ENCODE results near the gene CYLD. TPM values are rescaled to one million over a fixed set of nuclear protein-coding genes. Genes with fewer than 3 reads are reported as not detected.

CYLD gene
- total and polyA plus RNA-seq, 7 donors = 7.9 to 45.3 (median 29.6) TPM

GRCh38 chr16:50709980-50710379 is 31.9 kb upstream of the CYLD start:
- no peak for TF ChIP-seq POLR2A (IDR thresholded peaks at IDR 0.05)
- TF ChIP-seq CTCF (IDR thresholded peaks at IDR 0.05) = no peak
- TF ChIP-seq POLR2AphosphoS5 (IDR thresholded peaks at IDR 0.05) = no peak
- no peak for TF ChIP-seq EP300 (IDR thresholded peaks at IDR 0.05)
- Histone ChIP-seq H3K27me3 (no peaks in the 10 kb centered on the region), H3K36me3 (no peaks in the 10 kb centered on the region), H3K27ac (no peak overlapping the region), H3K4me3 (no peak overlapping the region), H3K4me1 (peaks cover 0 to 14% (median 10%) of the 10 kb centered on the region in 4 donors), H3K9me3 (no peaks in the 10 kb centered on the region)
- 91 to 92% methylated on average over 5 of the region's 5 CpGs for WGBS, 2 donors
- no peak for DNase-seq
- intact Hi-C loops (cut with DNase I) = no loop called here

GRCh38 chr16:50711040-50711439 is 30.8 kb upstream of the CYLD start:
- Histone ChIP-seq H3K27me3 (no peaks in the 10 kb centered on the region), H3K9me3 (no peaks in the 10 kb centered on the region), H3K36me3 (no peaks in the 10 kb centered on the region), H3K4me1 (peaks cover 0 to 14% (median 10%) of the 10 kb centered on the region in 4 donors), H3K27ac (peak overlapping the region in 1 of 4 donors; percentile 46), H3K4me3 (no peak overlapping the region)
- DNase-seq = no peak
- TF ChIP-seq EP300 (IDR thresholded peaks at IDR 0.05) = no peak
- TF ChIP-seq POLR2AphosphoS5 (IDR thresholded peaks at IDR 0.05) = no peak
- no peak for TF ChIP-seq CTCF (IDR thresholded peaks at IDR 0.05)
- TF ChIP-seq POLR2A (IDR thresholded peaks at IDR 0.05) = no peak
- intact Hi-C loops (cut with DNase I) = no loop called here
- WGBS, 2 donors = 96 to 97% methylated on average over 21 of the region's 21 CpGs

GRCh38 chr16:50711862-50712559 is 29.9 kb upstream of the CYLD start:
- H3K9me3 ChIP-seq = no peaks in the 10 kb centered on the region
- H3K36me3 ChIP-seq = no peaks in the 10 kb centered on the region
- TF ChIP-seq CTCF (IDR thresholded peaks at IDR 0.05) (no peak), EP300 (IDR thresholded peaks at IDR 0.05) (no peak), POLR2A (IDR thresholded peaks at IDR 0.05) (no peak), POLR2AphosphoS5 (IDR thresholded peaks at IDR 0.05) (no peak)
- intact Hi-C loops (cut with DNase I) = no loop called here
- WGBS, 2 donors = 90 to 91% methylated on average over 25 of the region's 25 CpGs
- peaks cover 0 to 14% (median 10%) of the 10 kb centered on the region in 4 donors for H3K4me1 ChIP-seq
- peak; percentile 82 for DNase-seq
- H3K27me3 ChIP-seq = no peaks in the 10 kb centered on the region
- H3K27ac ChIP-seq = peak overlapping the region in 2 of 4 donors; percentile 31 to 46
- H3K4me3 ChIP-seq = no peak overlapping the region

- 59 to 83% methylated on average over 3 of the region's 3 CpGs for WGBS, 2 donors
Measured at GRCh38 chr16:50712560-50712898, 29.4 kb upstream of the CYLD start.

More at GRCh38 chr16:50712560-50712898, 29.4 kb upstream of the CYLD start:
- Histone ChIP-seq H3K27ac (peak overlapping the region in 1 of 4 donors; percentile 46), H3K36me3 (no peaks in the 10 kb centered on the region), H3K9me3 (no peaks in the 10 kb centered on the region), H3K27me3 (no peaks in the 10 kb centered on the region), H3K4me1 (peaks cover 0 to 14% (median 10%) of the 10 kb centered on the region in 4 donors), H3K4me3 (no peak overlapping the region)
- DNase-seq = no peak
- TF ChIP-seq EP300 (IDR thresholded peaks at IDR 0.05) (no peak), POLR2AphosphoS5 (IDR thresholded peaks at IDR 0.05) (no peak), CTCF (IDR thresholded peaks at IDR 0.05) (no peak), POLR2A (IDR thresholded peaks at IDR 0.05) (no peak)
- intact Hi-C loops (cut with DNase I) = no loop called here

All from sigmoid colon (tissue), 7 donors.